GM23248 (cell line): ENCODE results near the gene DGKE. TPM values are rescaled to one million over a fixed set of nuclear protein-coding genes. Genes with fewer than 3 reads are reported as not detected.

ENCODE experiments used
- DNase-seq: peaks from one replicate; pipeline ENCODE4 v3.0.0-alpha.2; 2015
- H2AFZ ChIP-seq: fragments of 200-600 bp; sonication (generic); 2 replicates; pipeline ENCODE4 v1.6.1; 2016; ENCODE audit warnings: antibody characterized with exemption
- H3F3A ChIP-seq: fragments of 200-600 bp; sonication (generic); 2 replicates; pipeline ENCODE4 v1.6.1; 2016; ENCODE audit warnings: mild to moderate bottlenecking, antibody characterized with exemption, mixed run types; ENCODE audit not compliant: insufficient read depth
- H3K27ac ChIP-seq: fragments of 200-600 bp; sonication (generic); 2 replicates; pipeline ENCODE4 v1.5.1; 2016; ENCODE audit warnings: mild to moderate bottlenecking
- H3K27me3 ChIP-seq: fragments of 200-600 bp; sonication (generic); replicated peaks from 2 replicates; pipeline ENCODE4 v1.6.1; 2016; ENCODE audit warnings: mild to moderate bottlenecking; ENCODE audit not compliant: insufficient read depth
- H3K36me3 ChIP-seq: fragments of 200-600 bp; sonication (generic); 2 replicates; pipeline ENCODE4 v1.6.1; 2016; ENCODE audit warnings: low read depth, mild to moderate bottlenecking
- H3K4me1 ChIP-seq: fragments of 200-600 bp; sonication (generic); 2 replicates; pipeline ENCODE4 v1.6.1; 2016; ENCODE audit warnings: mild to moderate bottlenecking; ENCODE audit not compliant: insufficient read depth
- H3K4me2 ChIP-seq: fragments of 200-600 bp; sonication (generic); one replicate; pipeline ENCODE4 v1.6.1; 2016; ENCODE audit warnings: mild to moderate bottlenecking; ENCODE audit not compliant: unreplicated experiment
- H3K4me3 ChIP-seq: fragments of 200-600 bp; sonication (generic); 2 replicates; pipeline ENCODE4 v1.5.1; 2016; ENCODE audit warnings: mild to moderate bottlenecking
- H3K79me2 ChIP-seq: fragments of 200-600 bp; sonication (generic); 2 replicates; pipeline ENCODE4 v1.6.1; 2016; ENCODE audit warnings: mild to moderate bottlenecking; ENCODE audit not compliant: insufficient read depth
- H3K9ac ChIP-seq: fragments of 200-600 bp; sonication (generic); 2 replicates; pipeline ENCODE4 v1.6.1; 2016; ENCODE audit warnings: mild to moderate bottlenecking
- H3K9me2 ChIP-seq: fragments of 200-600 bp; sonication (generic); 2 replicates; pipeline ENCODE4 v1.6.1; 2016; ENCODE audit warnings: mixed run types, mild to moderate bottlenecking, moderate library complexity; ENCODE audit not compliant: insufficient read depth
- H3K9me3 ChIP-seq: fragments of 200-600 bp; sonication (generic); one replicate; pipeline ENCODE4 v1.6.1; 2017; ENCODE audit warnings: low read depth
- H4K20me1 ChIP-seq: fragments of 200-600 bp; sonication (generic); 2 replicates; pipeline ENCODE4 v1.6.0; 2016; ENCODE audit not compliant: insufficient read depth
- EZH2 ChIP-seq: fragments of 200-600 bp; sonication (generic); IDR thresholded peaks from 2 replicates; pipeline ENCODE4 v1.6.1; 2018; ENCODE audit warnings: antibody characterized with exemption, mild to moderate bottlenecking; ENCODE audit not compliant: insufficient read depth, poor library complexity, severe bottlenecking
- EZH2phosphoT487 ChIP-seq: fragments of 200-600 bp; sonication (generic); IDR thresholded peaks from 2 replicates; pipeline ENCODE4 v1.6.1; 2018; ENCODE audit warnings: antibody characterized with exemption, moderate library complexity, mild to moderate bottlenecking, low read depth; ENCODE audit not compliant: insufficient read depth
- WGBS, 2 experiments: methylation state at CpG; one replicate each; pipeline ENCODE4 v1.1.6; 2015 to 2017; ENCODE audit warnings: low lambda C conversion rate in 2 of 2, low coverage in 1 of 2; ENCODE audit errors: missing lambda C conversion rate in 2 of 2; 5-methylcytosine and 5-hydroxymethylcytosine counted together
- in situ Hi-C: fragments of 300-500 bp; cut with MboI; formaldehyde crosslinking; loops from 2 replicates; pipeline ENCODE4 v1.15.0; 2020
- polyA plus RNA-seq: library from polyadenylated mRNA; unstranded; fragments of >200 nt; fragmentation: Nextera tagmentation; extraction: Ambion mirVana; gene quantifications from 2 replicates; pipeline ENCODE4 v1.2.1, GENCODE V29; 2016
- total RNA-seq: library from RNA; depleted of rRNA; stranded (reverse); fragments of >200 nt; shearing (Covaris generic); gene quantifications from 2 replicates; pipeline ENCODE4 v1.2.3, GENCODE V29; 2014

DGKE gene
- total and polyA plus RNA-seq, 2 experiments from 2014 or later = 1.9 to 2.8 TPM

DNA sequence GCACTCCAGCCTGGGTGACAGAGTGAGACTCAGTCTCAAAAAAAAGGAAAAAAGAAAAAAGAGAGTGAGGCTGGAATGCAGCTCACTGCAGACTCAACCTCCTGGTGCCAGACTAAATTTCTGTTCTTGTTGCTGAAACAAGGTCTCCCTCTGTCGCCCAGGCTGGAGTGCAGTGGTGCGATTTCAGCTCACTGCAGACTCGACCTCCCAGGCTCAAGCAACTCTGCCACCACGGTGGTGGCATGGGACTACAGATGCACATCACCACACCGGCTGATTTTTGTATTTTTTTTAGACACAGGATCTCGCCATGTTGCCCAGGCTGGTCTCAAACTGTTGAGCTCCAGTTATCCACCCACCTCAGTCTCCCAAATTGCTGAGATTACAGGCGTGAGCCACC is 45.3 kb downstream of the DGKE start:
- Histone ChIP-seq H3K27me3 (no peaks in the 10 kb centered on the region), H3K9me3 (no peaks in the 10 kb centered on the region), H3K4me3 (no peak overlapping the region), H3K4me2 (no peak overlapping the region), H3K27ac (no peak overlapping the region), H3K79me2 (no peaks in the 10 kb centered on the region), H3F3A (no peaks in the 10 kb centered on the region), H3K36me3 (no peaks in the 10 kb centered on the region), H3K9me2 (no peaks in the 10 kb centered on the region), H2AFZ (no peak overlapping the region), H4K20me1 (no peaks in the 10 kb centered on the region), H3K4me1 (no peaks in the 10 kb centered on the region), H3K9ac (no peak overlapping the region)
- in situ Hi-C loops = no loop called here
- no peak for DNase-seq
- TF ChIP-seq EZH2phosphoT487 = no peak
- TF ChIP-seq EZH2 = no peak
- 80 to 82% methylated on average over 7 of the region's 7 CpGs for WGBS, 2 experiments

- TF ChIP-seq EZH2phosphoT487 (no peak), EZH2 (no peak)
- Histone ChIP-seq H3K9ac (no peak overlapping the region), H3K9me2 (no peaks in the 10 kb centered on the region), H3K4me3 (no peak overlapping the region), H3K79me2 (no peaks in the 10 kb centered on the region), H3K9me3 (no peaks in the 10 kb centered on the region), H3K27ac (no peak overlapping the region), H3K36me3 (no peaks in the 10 kb centered on the region), H3K4me1 (no peaks in the 10 kb centered on the region), H3F3A (no peaks in the 10 kb centered on the region), H2AFZ (no peak overlapping the region), H3K4me2 (no peak overlapping the region), H4K20me1 (no peaks in the 10 kb centered on the region), H3K27me3 (no peaks in the 10 kb centered on the region)
- no peak for DNase-seq
- in situ Hi-C loops = no loop called here
- WGBS, 2 experiments = 53 to 58% methylated on average over 3 of the region's 3 CpGs
These were observed 46.2 kb downstream of the DGKE start for GRCh38 chr17:56880133-56880532.

GRCh38 chr17:56880571-56880970 is 46.6 kb downstream of the DGKE start:
- no peaks in the 10 kb centered on the region for H3K27me3 ChIP-seq
- H2AFZ ChIP-seq = no peak overlapping the region
- H3K9ac ChIP-seq = no peak overlapping the region
- H3K4me2 ChIP-seq = no peak overlapping the region
- no peaks in the 10 kb centered on the region for H3F3A ChIP-seq
- H3K36me3 ChIP-seq = no peaks in the 10 kb centered on the region
- H3K4me3 ChIP-seq = no peak overlapping the region
- in situ Hi-C loops = no loop called here
- no peaks in the 10 kb centered on the region for H3K9me2 ChIP-seq
- 77 to 81% methylated on average over 8 of the region's 8 CpGs for WGBS, 2 experiments
- TF ChIP-seq EZH2phosphoT487 (no peak), EZH2 (no peak)
- no peaks in the 10 kb centered on the region for H3K79me2 ChIP-seq
- H4K20me1 ChIP-seq = no peaks in the 10 kb centered on the region
- no peaks in the 10 kb centered on the region for H3K4me1 ChIP-seq
- no peak for DNase-seq
- no peaks in the 10 kb centered on the region for H3K9me3 ChIP-seq
- no peak overlapping the region for H3K27ac ChIP-seq

DNA sequence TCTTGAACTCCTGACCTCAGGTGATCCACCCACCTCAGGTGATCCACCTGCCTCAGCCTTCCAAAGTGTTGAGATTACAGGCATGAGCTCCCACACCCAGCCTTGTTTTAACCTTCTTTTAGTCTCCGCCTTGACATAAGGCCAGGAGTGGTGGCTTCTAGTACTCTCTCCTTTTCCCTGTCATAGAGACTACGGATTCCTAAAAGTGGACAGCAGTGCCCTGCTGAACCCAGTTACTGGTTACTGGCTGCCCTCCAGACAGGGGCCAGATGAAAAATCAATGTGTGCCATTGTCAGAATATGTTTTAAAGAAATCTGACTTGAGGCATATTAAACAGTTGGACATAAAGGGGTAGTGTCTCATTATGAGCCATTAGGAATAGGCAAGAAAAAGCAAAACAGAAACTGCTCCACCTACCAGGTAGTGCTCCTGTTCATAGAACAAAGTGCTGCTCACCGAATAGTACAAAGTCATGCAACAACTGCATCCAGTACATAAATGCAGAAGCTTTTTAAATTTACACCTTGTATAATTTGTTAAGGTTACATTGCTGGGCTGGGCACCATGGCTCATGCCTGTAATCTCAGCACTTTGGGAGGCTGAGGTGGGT is 47.8 kb downstream of the DGKE start:
- H2AFZ ChIP-seq = no peak overlapping the region
- WGBS, 2 experiments = 96 to 100% methylated on average over 3 of the region's 3 CpGs
- in situ Hi-C loops = no loop called here

More for the DNA sequence above, 47.8 kb downstream of the DGKE start:
- Histone ChIP-seq H4K20me1 (no peaks in the 10 kb centered on the region), H3K4me2 (no peak overlapping the region), H3K27ac (no peak overlapping the region), H3K79me2 (no peaks in the 10 kb centered on the region), H3K9me3 (no peaks in the 10 kb centered on the region), H3K9ac (no peak overlapping the region), H3K4me1 (no peaks in the 10 kb centered on the region), H3K27me3 (no peaks in the 10 kb centered on the region), H3K4me3 (no peak overlapping the region), H3K9me2 (no peaks in the 10 kb centered on the region), H3K36me3 (0 out of 2 replicates have a peak, but pooled peaks cover 2% of the 10 kb centered on the region), H3F3A (no peaks in the 10 kb centered on the region)
- no peak for DNase-seq
- TF ChIP-seq EZH2 (no peak), EZH2phosphoT487 (no peak)
